Activated CD4-positive, alpha-beta T cell treated with anti-CD3 and anti-CD28 coated beads, Interleukin-2, amount 10 ng/mL, durations not matched to agents 7 days and 5 days (primary cell): ENCODE measurements around the gene PDE4D. TPM values are rescaled to one million over a fixed set of nuclear protein-coding genes. Genes with fewer than 3 reads are reported as not detected.

Source experiments
- CTCF ChIA-PET: fragments of 350-600 bp; sonication (Branson Sonifier 250); formaldehyde crosslinking; loops from one replicate; lab custom pipeline; 2021; ENCODE audit warnings: antibody characterized with exemption; lab: Charles Lee
- POLR2A ChIA-PET: fragments of 350-600 bp; sonication (Branson Sonifier 250); formaldehyde crosslinking; loops from one replicate; lab custom pipeline; 2021; ENCODE audit warnings: antibody characterized with exemption; lab: Charles Lee
- DNase-seq: peaks from one replicate; pipeline ENCODE4 v3.0.0-alpha.2; 2020
- H3K27ac Mint-ChIP-seq: one replicate; pipeline ENCODE4 v1.8.0; 2021; ENCODE audit warnings: mild to moderate bottlenecking, moderate library complexity, mixed read lengths
- H3K27me3 Mint-ChIP-seq: one replicate; pipeline ENCODE4 v1.8.0; 2021; ENCODE audit warnings: mixed read lengths
- H3K36me3 Mint-ChIP-seq: one replicate; pipeline ENCODE4 v1.8.0; 2021; ENCODE audit warnings: low read depth, mixed read lengths
- H3K4me1 Mint-ChIP-seq: one replicate; pipeline ENCODE4 v1.8.0; 2021; ENCODE audit warnings: mixed read lengths
- H3K4me3 Mint-ChIP-seq: one replicate; pipeline ENCODE4 v1.8.0; 2021; ENCODE audit warnings: mild to moderate bottlenecking, moderate library complexity, mixed read lengths
- H3K9me3 Mint-ChIP-seq: one replicate; pipeline ENCODE4 v1.8.0; 2021; ENCODE audit warnings: mixed read lengths
- total RNA-seq, 2 experiments: library from RNA; stranded (reverse); gene quantifications; one replicate each; pipeline ENCODE4 v1.2.3, GENCODE V29; 2021

The PDE4D gene
- total RNA-seq, 2 experiments from 2014 or later, result 62.0 to 67.8 TPM

- Mint-ChIP-seq H3K4me1 (no peaks in the 10 kb centered on the region), H3K27ac (no peak overlapping the region), H3K36me3 (no peaks in the 10 kb centered on the region), H3K27me3 (no peaks in the 10 kb centered on the region), H3K9me3 (no peaks in the 10 kb centered on the region), H3K4me3 (no peak overlapping the region)
- ChIA-PET CTCF (interaction anchor here (0.9 kb wide), 1 partner anchor 9 kb away, joined by 3 read pairs; no protein-coding TSS in a partner anchor), POLR2A (no interaction called here)
- no peak for DNase-seq
Measured at GRCh38 chr5:59553992-59554391, 339.5 kb downstream of the PDE4D start.

- ChIA-PET CTCF (no interaction called here), POLR2A (no interaction called here)
- H3K27ac Mint-ChIP-seq, result no peak overlapping the region
- no peak for DNase-seq
- H3K9me3 Mint-ChIP-seq, result no peaks in the 10 kb centered on the region
- H3K4me3 Mint-ChIP-seq, result no peak overlapping the region
- H3K4me1 Mint-ChIP-seq, result no peaks in the 10 kb centered on the region
- H3K36me3 Mint-ChIP-seq, result no peaks in the 10 kb centered on the region
- H3K27me3 Mint-ChIP-seq, result peaks cover 2% of the 10 kb centered on the region
Measured at GRCh38 chr5:59548807-59549357, 344.6 kb downstream of the PDE4D start.

- no peak for DNase-seq
- H3K27me3 Mint-ChIP-seq, result peaks cover 2% of the 10 kb centered on the region
- no peak overlapping the region for H3K27ac Mint-ChIP-seq
- H3K4me3 Mint-ChIP-seq, result no peak overlapping the region
- ChIA-PET CTCF (no interaction called here), POLR2A (no interaction called here)
- no peaks in the 10 kb centered on the region for H3K9me3 Mint-ChIP-seq
- no peaks in the 10 kb centered on the region for H3K4me1 Mint-ChIP-seq
- no peaks in the 10 kb centered on the region for H3K36me3 Mint-ChIP-seq
Measured at GRCh38 chr5:59547731-59548130, 345.8 kb downstream of the PDE4D start.

GRCh38 chr5:59544573-59544972, 349.0 kb downstream of the PDE4D start:
- DNase-seq, result no peak
- peaks cover 2% of the 10 kb centered on the region for H3K27me3 Mint-ChIP-seq
- CTCF ChIA-PET, result no interaction called here
- POLR2A ChIA-PET, result no interaction called here
- H3K27ac Mint-ChIP-seq, result no peak overlapping the region
- H3K4me1 Mint-ChIP-seq, result no peaks in the 10 kb centered on the region
- no peak overlapping the region for H3K4me3 Mint-ChIP-seq
- no peaks in the 10 kb centered on the region for H3K9me3 Mint-ChIP-seq
- H3K36me3 Mint-ChIP-seq, result no peaks in the 10 kb centered on the region

GRCh38 chr5:59543821-59544442, 349.6 kb downstream of the PDE4D start:
- no peak for DNase-seq
- Mint-ChIP-seq H3K4me1 (no peaks in the 10 kb centered on the region), H3K27ac (no peak overlapping the region), H3K27me3 (peaks cover 2% of the 10 kb centered on the region), H3K4me3 (no peak overlapping the region), H3K36me3 (no peaks in the 10 kb centered on the region), H3K9me3 (no peaks in the 10 kb centered on the region)
- ChIA-PET POLR2A (no interaction called here), CTCF (no interaction called here)

- POLR2A ChIA-PET, result no interaction called here
- CTCF ChIA-PET, result no interaction called here
- no peak for DNase-seq
- peaks cover 2% of the 10 kb centered on the region for H3K27me3 Mint-ChIP-seq
- H3K4me3 Mint-ChIP-seq, result no peak overlapping the region
- no peaks in the 10 kb centered on the region for H3K4me1 Mint-ChIP-seq
- no peaks in the 10 kb centered on the region for H3K36me3 Mint-ChIP-seq
- H3K27ac Mint-ChIP-seq, result no peak overlapping the region
- H3K9me3 Mint-ChIP-seq, result no peaks in the 10 kb centered on the region
Measured at GRCh38 chr5:59542851-59543820, 350.4 kb downstream of the PDE4D start.

GRCh38 chr5:59542306-59542705, 351.2 kb downstream of the PDE4D start:
- ChIA-PET CTCF (no interaction called here), POLR2A (no interaction called here)
- DNase-seq, result no peak
- no peaks in the 10 kb centered on the region for H3K9me3 Mint-ChIP-seq
- H3K27ac Mint-ChIP-seq, result no peak overlapping the region
- no peaks in the 10 kb centered on the region for H3K36me3 Mint-ChIP-seq
- no peaks in the 10 kb centered on the region for H3K4me1 Mint-ChIP-seq
- peaks cover 2% of the 10 kb centered on the region for H3K27me3 Mint-ChIP-seq
- H3K4me3 Mint-ChIP-seq, result no peak overlapping the region

GRCh38 chr5:59540366-59540765, 353.2 kb downstream of the PDE4D start:
- Mint-ChIP-seq H3K27me3 (no peaks in the 10 kb centered on the region), H3K4me1 (no peaks in the 10 kb centered on the region), H3K36me3 (no peaks in the 10 kb centered on the region), H3K27ac (no peak overlapping the region), H3K9me3 (no peaks in the 10 kb centered on the region), H3K4me3 (no peak overlapping the region)
- ChIA-PET POLR2A (no interaction called here), CTCF (no interaction called here)
- no peak for DNase-seq

- DNase-seq, result no peak
- Mint-ChIP-seq H3K27me3 (no peaks in the 10 kb centered on the region), H3K9me3 (no peaks in the 10 kb centered on the region), H3K4me1 (no peaks in the 10 kb centered on the region), H3K27ac (no peak overlapping the region), H3K36me3 (no peaks in the 10 kb centered on the region), H3K4me3 (no peak overlapping the region)
- POLR2A ChIA-PET, result no interaction called here
- CTCF ChIA-PET, result no interaction called here
Measured at GRCh38 chr5:59538750-59539121, 354.8 kb downstream of the PDE4D start.

GRCh38 chr5:59537961-59538749, 355.4 kb downstream of the PDE4D start:
- Mint-ChIP-seq H3K4me3 (no peak overlapping the region), H3K27ac (no peak overlapping the region), H3K9me3 (no peaks in the 10 kb centered on the region), H3K36me3 (no peaks in the 10 kb centered on the region), H3K27me3 (no peaks in the 10 kb centered on the region), H3K4me1 (no peaks in the 10 kb centered on the region)
- ChIA-PET POLR2A (no interaction called here), CTCF (no interaction called here)
- no peak for DNase-seq

- H3K36me3 Mint-ChIP-seq, result no peaks in the 10 kb centered on the region
- H3K4me1 Mint-ChIP-seq, result no peaks in the 10 kb centered on the region
- H3K27me3 Mint-ChIP-seq, result no peaks in the 10 kb centered on the region
- no peaks in the 10 kb centered on the region for H3K9me3 Mint-ChIP-seq
- ChIA-PET CTCF (no interaction called here), POLR2A (no interaction called here)
- no peak for DNase-seq
- H3K27ac Mint-ChIP-seq, result no peak overlapping the region
- H3K4me3 Mint-ChIP-seq, result no peak overlapping the region
Measured at GRCh38 chr5:59536875-59537274, 356.7 kb downstream of the PDE4D start.

- no peaks in the 10 kb centered on the region for H3K27me3 Mint-ChIP-seq
- no peak overlapping the region for H3K27ac Mint-ChIP-seq
- no peaks in the 10 kb centered on the region for H3K4me1 Mint-ChIP-seq
- H3K9me3 Mint-ChIP-seq, result no peaks in the 10 kb centered on the region
- CTCF ChIA-PET, result no interaction called here
- POLR2A ChIA-PET, result no interaction called here
- H3K4me3 Mint-ChIP-seq, result no peak overlapping the region
- DNase-seq, result no peak
- no peaks in the 10 kb centered on the region for H3K36me3 Mint-ChIP-seq
Measured at GRCh38 chr5:59535561-59535960, 358.0 kb downstream of the PDE4D start.

- Mint-ChIP-seq H3K27ac (no peak overlapping the region), H3K4me1 (no peaks in the 10 kb centered on the region), H3K4me3 (no peak overlapping the region), H3K36me3 (no peaks in the 10 kb centered on the region), H3K9me3 (no peaks in the 10 kb centered on the region), H3K27me3 (no peaks in the 10 kb centered on the region)
- no peak for DNase-seq
- ChIA-PET CTCF (no interaction called here), POLR2A (no interaction called here)
Measured at GRCh38 chr5:59533730-59534108, 359.8 kb downstream of the PDE4D start.
